Measurements from ENCODE around the gene ZNF628. TPM values are rescaled to one million over a fixed set of nuclear protein-coding genes. Genes with fewer than 3 reads are reported as not detected.
A peak's percentile ranks its signal among the peaks of the same experiment; 100 is the strongest.

The ZNF628 gene
- total RNA-seq, 1 donor from 2014 or later = 13.2 TPM

DNA sequence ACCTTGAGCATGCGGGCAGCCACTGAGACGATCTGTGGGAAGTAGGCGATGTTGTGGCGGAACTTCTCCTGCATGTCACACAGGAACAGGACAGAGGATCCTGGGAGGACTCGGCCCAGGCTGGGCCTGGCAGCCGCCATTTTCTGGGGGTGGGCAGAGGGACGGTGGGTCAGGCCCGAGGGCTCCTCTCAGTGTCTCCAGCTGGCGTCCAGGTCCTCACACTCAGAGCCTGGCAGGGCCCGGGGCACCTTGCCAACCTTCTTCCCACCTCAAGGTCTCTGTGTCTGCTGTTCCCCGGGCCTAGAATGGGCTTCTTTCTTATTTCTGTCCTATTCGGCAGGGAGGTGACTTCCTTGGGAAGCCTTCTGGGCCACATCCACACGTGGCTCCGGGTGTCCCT, 20.1 kb upstream of the ZNF628 start:
- Histone ChIP-seq H3K9me3 (no peaks in the 10 kb centered on the region), H3K36me3 (peaks cover 0 to 7% of the 10 kb centered on the region in 2 donors), H3K27me3 (peaks cover 19% of the 10 kb centered on the region), H3K27ac (no peak overlapping the region), H3K4me3 (no peak overlapping the region), H3K4me1 (peaks cover 0 to 16% of the 10 kb centered on the region in 2 donors)
- intact Hi-C loops (cut with DNase I) = no loop called here
- TF ChIP-seq CTCF (IDR thresholded peaks at IDR 0.05) = no peak
- DNase-seq (ENCODE audit: low spot score in 2 of 2) = no peak

- no peak for DNase-seq (ENCODE audit: low spot score in 2 of 2)
- intact Hi-C loops (cut with DNase I) = no loop called here
- Histone ChIP-seq H3K9me3 (no peaks in the 10 kb centered on the region), H3K4me1 (peaks cover 0 to 5% of the 10 kb centered on the region in 2 donors), H3K27me3 (peaks cover 3% of the 10 kb centered on the region), H3K4me3 (no peak overlapping the region), H3K27ac (no peak overlapping the region), H3K36me3 (peaks cover 0 to 7% of the 10 kb centered on the region in 2 donors)
- no peak for TF ChIP-seq CTCF (IDR thresholded peaks at IDR 0.05)
Measured at GRCh38 chr19:55457683-55458457, 18.5 kb upstream of the ZNF628 start.

- peaks cover 0 to 7% of the 10 kb centered on the region in 2 donors for H3K36me3 ChIP-seq
- intact Hi-C loops (cut with DNase I) = no loop called here
- no peaks in the 10 kb centered on the region for H3K27me3 ChIP-seq
- no peak overlapping the region for H3K27ac ChIP-seq
- no peak overlapping the region for H3K4me3 ChIP-seq
- DNase-seq (ENCODE audit: low spot score in 2 of 2) = no peak
- peaks cover 0 to 5% of the 10 kb centered on the region in 2 donors for H3K4me1 ChIP-seq
- no peaks in the 10 kb centered on the region for H3K9me3 ChIP-seq
- no peak for TF ChIP-seq CTCF (IDR thresholded peaks at IDR 0.05)
Measured at GRCh38 chr19:55459551-55459949, 16.9 kb upstream of the ZNF628 start.

DNA sequence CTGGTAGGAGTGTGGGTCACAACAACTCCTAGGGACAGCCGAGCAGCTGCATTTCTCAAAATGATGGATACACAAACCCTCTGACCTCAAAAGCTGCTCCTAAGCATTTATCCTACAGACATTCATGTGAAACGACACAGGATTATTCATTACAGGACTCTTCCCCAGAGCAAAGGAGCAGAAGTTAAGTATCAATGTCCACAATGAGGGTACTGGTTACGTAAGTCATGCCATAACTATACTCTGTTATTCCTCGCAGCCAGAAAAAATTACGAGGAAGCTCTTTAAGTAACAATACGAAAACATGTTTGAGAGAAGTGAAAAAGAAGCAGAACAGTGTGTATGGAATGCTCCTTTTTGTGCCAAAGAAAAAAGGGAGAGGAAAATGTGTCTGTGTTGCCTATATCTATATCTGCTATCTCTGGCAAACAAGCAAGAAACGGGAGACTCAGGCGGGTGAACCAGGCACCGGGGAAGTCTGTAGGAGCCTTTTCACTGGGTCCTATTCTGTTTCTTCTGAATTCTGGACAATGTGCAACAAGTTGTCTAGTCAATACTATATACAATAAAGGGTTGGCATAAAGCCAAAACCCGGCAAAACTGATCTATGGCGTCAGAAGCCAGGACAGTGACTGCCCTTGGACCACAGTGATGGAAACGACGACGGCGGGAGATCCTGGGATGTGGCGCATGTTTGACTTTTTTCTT, 16.3 kb upstream of the ZNF628 start:
- peaks cover 0 to 5% of the 10 kb centered on the region in 2 donors for H3K4me1 ChIP-seq
- intact Hi-C loops (cut with DNase I) = loop anchor here (2.0 to 5.0 kb wide), 4 partner anchors 75 to 343 kb away; partner anchors contain the start of genes BRSK1, HSPBP1, PPP1R12C and RPL28
- peak overlapping the region; percentile 58 to 77 for H3K4me3 ChIP-seq
- no peak for DNase-seq (ENCODE audit: low spot score in 2 of 2)
- peak overlapping the region in 1 of 2 donors; percentile 79 for H3K27ac ChIP-seq
- TF ChIP-seq CTCF (IDR thresholded peaks at IDR 0.05) = no peak
- H3K9me3 ChIP-seq = no peaks in the 10 kb centered on the region
- H3K27me3 ChIP-seq = no peaks in the 10 kb centered on the region
- peaks cover 0 to 6% of the 10 kb centered on the region in 2 donors for H3K36me3 ChIP-seq

- peaks cover 0 to under 1% of the 10 kb centered on the region in 2 donors for H3K36me3 ChIP-seq
- H3K27me3 ChIP-seq = no peaks in the 10 kb centered on the region
- TF ChIP-seq CTCF (IDR thresholded peaks at IDR 0.05) = no peak
- peaks cover 0 to 5% of the 10 kb centered on the region in 2 donors for H3K4me1 ChIP-seq
- H3K27ac ChIP-seq = peak overlapping the region; percentile 61 to 79
- intact Hi-C loops (cut with DNase I) = loop anchor here (1.0 to 5.0 kb wide), 7 partner anchors 16 to 344 kb away; partner anchors contain the start of genes BRSK1, FIZ1, HSPBP1 and PPP1R12C
- peak in 1 of 2 donors; percentile 86 for DNase-seq (ENCODE audit: low spot score in 2 of 2)
- peak overlapping the region; percentile 58 to 77 for H3K4me3 ChIP-seq
- no peaks in the 10 kb centered on the region for H3K9me3 ChIP-seq
Measured at GRCh38 chr19:55460670-55461258, 15.7 kb upstream of the ZNF628 start.

Data from ascending aorta (tissue), 2 donors.